ENCODE measurements around the gene ZNF483. TPM values are rescaled to one million over a fixed set of nuclear protein-coding genes. Genes with fewer than 3 reads are reported as not detected.
"Not testable (repeated sequence)": the region's sequence is repeated elsewhere in the genome, so short reads cannot be mapped to it uniquely, and the experiment has no call there.

The ZNF483 gene
- total RNA-seq, 1 donor from 2014 or later: 2.5 TPM

- DNase-seq (ENCODE audit: low read depth) (no peak), FAIRE-seq (no peak)
- Mint-ChIP-seq H3K4me3 (ENCODE audit: unreplicated experiment) (no peak overlapping the region), H3K36me3 (ENCODE audit: low read depth, unreplicated experiment) (no peaks in the 10 kb centered on the region), H3K27me3 (ENCODE audit: low read depth, unreplicated experiment) (peaks cover 3% of the 10 kb centered on the region), H3K4me1 (ENCODE audit: low read depth, unreplicated experiment) (no peaks in the 10 kb centered on the region), H3K9me3 (ENCODE audit: unreplicated experiment) (peaks cover 1% of the 10 kb centered on the region), H3K27ac (ENCODE audit: unreplicated experiment) (no peak overlapping the region)
- no peaks in the 10 kb centered on the region for H3K9me3 ChIP-seq (ENCODE audit: insufficient read depth, low read depth, low read length)
- H3K9ac ChIP-seq (ENCODE audit: low read length): no peak overlapping the region
- H3K27me3 ChIP-seq (ENCODE audit: insufficient read depth, low read length): no peaks in the 10 kb centered on the region
- H3K36me3 ChIP-seq (ENCODE audit: insufficient read depth, low read length): no peaks in the 10 kb centered on the region
- H4K20me1 ChIP-seq (ENCODE audit: insufficient read depth, low read length): no peaks in the 10 kb centered on the region
- no peaks in the 10 kb centered on the region for H3K4me1 ChIP-seq (ENCODE audit: insufficient read depth, low read length)
- no peak overlapping the region for H3K4me3 ChIP-seq (ENCODE audit: insufficient read depth, low read depth, low read length)
- H3K27ac ChIP-seq (ENCODE audit: low read depth, low read length): no peak overlapping the region
- no peak overlapping the region for H2AFZ ChIP-seq (ENCODE audit: low read depth, low read length)
- no peak overlapping the region for H3K4me2 ChIP-seq (ENCODE audit: low read length)
- no peaks in the 10 kb centered on the region for H3K79me2 ChIP-seq (ENCODE audit: insufficient read depth, low read length)
- no peak for TF ChIP-seq CTCF (IDR thresholded peaks at IDR 0.05; ENCODE audit: insufficient read depth, low read depth, low read length)
- TF ChIP-seq EZH2 (IDR thresholded peaks at IDR 0.05; ENCODE audit: insufficient read depth, low read length): no peak
Observed at GRCh38 chr9:111501005-111501562, 23.9 kb upstream of the ZNF483 start.

- H3K36me3 ChIP-seq (ENCODE audit: insufficient read depth, low read length): no peaks in the 10 kb centered on the region
- H4K20me1 ChIP-seq (ENCODE audit: insufficient read depth, low read length): no peaks in the 10 kb centered on the region
- H3K4me2 ChIP-seq (ENCODE audit: low read length): no peak overlapping the region
- H3K9ac ChIP-seq (ENCODE audit: low read length): no peak overlapping the region
- no peak for FAIRE-seq
- DNase-seq (ENCODE audit: low read depth): no peak
- Mint-ChIP-seq H3K36me3 (ENCODE audit: low read depth, unreplicated experiment) (no peaks in the 10 kb centered on the region), H3K9me3 (ENCODE audit: unreplicated experiment) (no peaks in the 10 kb centered on the region), H3K4me3 (ENCODE audit: unreplicated experiment) (no peak overlapping the region), H3K4me1 (ENCODE audit: low read depth, unreplicated experiment) (no peaks in the 10 kb centered on the region), H3K27me3 (ENCODE audit: low read depth, unreplicated experiment) (peaks cover 3% of the 10 kb centered on the region), H3K27ac (ENCODE audit: unreplicated experiment) (no peak overlapping the region)
- no peak for TF ChIP-seq CTCF (IDR thresholded peaks at IDR 0.05; ENCODE audit: insufficient read depth, low read depth, low read length)
- no peak for TF ChIP-seq EZH2 (IDR thresholded peaks at IDR 0.05; ENCODE audit: insufficient read depth, low read length)
- no peak overlapping the region for H3K27ac ChIP-seq (ENCODE audit: low read depth, low read length)
- H3K4me1 ChIP-seq (ENCODE audit: insufficient read depth, low read length): no peaks in the 10 kb centered on the region
- H3K4me3 ChIP-seq (ENCODE audit: insufficient read depth, low read depth, low read length): no peak overlapping the region
- no peaks in the 10 kb centered on the region for H3K27me3 ChIP-seq (ENCODE audit: insufficient read depth, low read length)
- no peaks in the 10 kb centered on the region for H3K9me3 ChIP-seq (ENCODE audit: insufficient read depth, low read depth, low read length)
- no peak overlapping the region for H2AFZ ChIP-seq (ENCODE audit: low read depth, low read length)
- no peaks in the 10 kb centered on the region for H3K79me2 ChIP-seq (ENCODE audit: insufficient read depth, low read length)
Observed at GRCh38 chr9:111501648-111502047, 23.3 kb upstream of the ZNF483 start.

- H3K27me3 ChIP-seq (ENCODE audit: insufficient read depth, low read length): no peaks in the 10 kb centered on the region
- no peaks in the 10 kb centered on the region for H3K9me3 Mint-ChIP-seq (ENCODE audit: unreplicated experiment)
- H3K36me3 Mint-ChIP-seq (ENCODE audit: low read depth, unreplicated experiment): no peaks in the 10 kb centered on the region
- no peak overlapping the region for H3K4me3 ChIP-seq (ENCODE audit: insufficient read depth, low read depth, low read length)
- no peak overlapping the region for H2AFZ ChIP-seq (ENCODE audit: low read depth, low read length)
- H3K27ac ChIP-seq (ENCODE audit: low read depth, low read length): no peak overlapping the region
- H3K79me2 ChIP-seq (ENCODE audit: insufficient read depth, low read length): no peaks in the 10 kb centered on the region
- TF ChIP-seq CTCF (IDR thresholded peaks at IDR 0.05; ENCODE audit: insufficient read depth, low read depth, low read length) (no peak), EZH2 (IDR thresholded peaks at IDR 0.05; ENCODE audit: insufficient read depth, low read length) (no peak)
- H3K27ac Mint-ChIP-seq (ENCODE audit: unreplicated experiment): no peak overlapping the region
- H3K4me1 ChIP-seq (ENCODE audit: insufficient read depth, low read length): no peaks in the 10 kb centered on the region
- H3K9me3 ChIP-seq (ENCODE audit: insufficient read depth, low read depth, low read length): no peaks in the 10 kb centered on the region
- H3K4me3 Mint-ChIP-seq (ENCODE audit: unreplicated experiment): no peak overlapping the region
- FAIRE-seq (no peak), DNase-seq (ENCODE audit: low read depth) (no peak)
- peaks cover 3% of the 10 kb centered on the region for H3K27me3 Mint-ChIP-seq (ENCODE audit: low read depth, unreplicated experiment)
- no peaks in the 10 kb centered on the region for H3K36me3 ChIP-seq (ENCODE audit: insufficient read depth, low read length)
- no peak overlapping the region for H3K9ac ChIP-seq (ENCODE audit: low read length)
- no peaks in the 10 kb centered on the region for H3K4me1 Mint-ChIP-seq (ENCODE audit: low read depth, unreplicated experiment)
- H4K20me1 ChIP-seq (ENCODE audit: insufficient read depth, low read length): no peaks in the 10 kb centered on the region
- no peak overlapping the region for H3K4me2 ChIP-seq (ENCODE audit: low read length)
Observed at GRCh38 chr9:111502506-111502905, 22.5 kb upstream of the ZNF483 start.

- H3K4me1 ChIP-seq (ENCODE audit: insufficient read depth, low read length); H4K20me1 ChIP-seq (ENCODE audit: insufficient read depth, low read length); H3K4me1 Mint-ChIP-seq (ENCODE audit: low read depth, unreplicated experiment); H3K9ac ChIP-seq (ENCODE audit: low read length); H3K9me3 Mint-ChIP-seq (ENCODE audit: unreplicated experiment); H3K27me3 ChIP-seq (ENCODE audit: insufficient read depth, low read length); H3K79me2 ChIP-seq (ENCODE audit: insufficient read depth, low read length); H3K27me3 Mint-ChIP-seq (ENCODE audit: low read depth, unreplicated experiment); DNase-seq (ENCODE audit: low read depth); H3K36me3 Mint-ChIP-seq (ENCODE audit: low read depth, unreplicated experiment); H3K4me3 Mint-ChIP-seq (ENCODE audit: unreplicated experiment); H3K27ac Mint-ChIP-seq (ENCODE audit: unreplicated experiment); H3K9me3 ChIP-seq (ENCODE audit: insufficient read depth, low read depth, low read length); H2AFZ ChIP-seq (ENCODE audit: low read depth, low read length); H3K4me2 ChIP-seq (ENCODE audit: low read length); H3K4me3 ChIP-seq (ENCODE audit: insufficient read depth, low read depth, low read length); FAIRE-seq; H3K36me3 ChIP-seq (ENCODE audit: insufficient read depth, low read length); H3K27ac ChIP-seq (ENCODE audit: low read depth, low read length): not testable (repeated sequence)
Observed at GRCh38 chr9:111511581-111511980, 13.4 kb upstream of the ZNF483 start.
